DOHH2 (cell line): ENCODE results near the gene MYPN.

ENCODE experiments used
- H3F3A ChIP-seq: fragments of 200-600 bp; sonication (generic), shearing (Covaris generic); 2 replicates; pipeline ENCODE4 v1.6.0; 2016; ENCODE audit warnings: antibody characterized with exemption, mild to moderate bottlenecking; ENCODE audit not compliant: control insufficient read depth, insufficient read depth
- H3K27ac ChIP-seq: fragments of 200-600 bp; sonication (generic); 2 replicates; pipeline ENCODE4 v1.5.1; 2014; ENCODE audit warnings: low read depth, mild to moderate bottlenecking, low read length, moderate library complexity
- H3K27me3 ChIP-seq: fragments of 200-600 bp; sonication (generic); 2 replicates; pipeline ENCODE4 v1.6.1; 2014; ENCODE audit warnings: mild to moderate bottlenecking, low read length, mixed read lengths; ENCODE audit not compliant: control insufficient read depth
- H3K36me3 ChIP-seq: fragments of 200-600 bp; sonication (generic); 2 replicates; pipeline ENCODE4 v1.6.1; 2014; ENCODE audit warnings: mild to moderate bottlenecking, low read length, moderate library complexity, mixed read lengths; ENCODE audit not compliant: control insufficient read depth
- H3K4me1 ChIP-seq: fragments of 200-600 bp; sonication (generic); 2 replicates; pipeline ENCODE4 v1.6.1; 2014; ENCODE audit warnings: mild to moderate bottlenecking, low read length, mixed read lengths; ENCODE audit not compliant: control insufficient read depth
- H3K4me2 ChIP-seq: fragments of 200-600 bp; sonication (generic); 2 replicates; pipeline ENCODE4 v1.6.0; 2014; ENCODE audit warnings: mild to moderate bottlenecking, low read length, moderate library complexity
- H3K4me3 ChIP-seq: fragments of 200-600 bp; sonication (generic); 2 replicates; pipeline ENCODE4 v1.5.1; 2014; ENCODE audit warnings: mild to moderate bottlenecking, low read length, mixed read lengths
- H3K79me2 ChIP-seq: fragments of 200-600 bp; sonication (generic); 2 replicates; pipeline ENCODE4 v1.6.1; 2014; ENCODE audit warnings: mild to moderate bottlenecking, low read length, mixed read lengths; ENCODE audit not compliant: control insufficient read depth
- H3K9me2 ChIP-seq: fragments of 200-600 bp; sonication (generic); replicated peaks from 2 replicates; pipeline ENCODE4 v1.6.1; 2014; ENCODE audit warnings: mild to moderate bottlenecking, low read length, mixed read lengths; ENCODE audit not compliant: control insufficient read depth
- H3K9me3 ChIP-seq: fragments of 200-600 bp; sonication (generic); 2 replicates; pipeline ENCODE4 v1.6.1; 2014; ENCODE audit warnings: antibody characterized with exemption, low read length, mixed read lengths; ENCODE audit not compliant: control insufficient read depth, insufficient read depth
- H4K20me1 ChIP-seq: fragments of 200-600 bp; sonication (generic); 2 replicates; pipeline ENCODE4 v1.6.0; 2014; ENCODE audit warnings: low read depth, mild to moderate bottlenecking, antibody characterized with exemption, low read length, moderate library complexity; ENCODE audit not compliant: control insufficient read depth, insufficient read depth
- EZH2phosphoT487 ChIP-seq: fragments of 200-600 bp; sonication (generic); IDR thresholded peaks from 2 replicates; pipeline ENCODE4 v1.6.1; 2017; ENCODE audit warnings: borderline replicate concordance, mild to moderate bottlenecking, antibody characterized with exemption, low read length, moderate library complexity, mixed read lengths
- TF ChIP-seq, protein P1 (sequence below): fragments of 200-600 bp; sonication (generic); IDR thresholded peaks from one replicate; pipeline ENCODE4 v1.5.1; 2014; ENCODE audit warnings: antibody characterized with exemption, mild to moderate bottlenecking, low read depth, low read length; ENCODE audit not compliant: poor library complexity, severe bottlenecking

MYPN gene

DNA sequence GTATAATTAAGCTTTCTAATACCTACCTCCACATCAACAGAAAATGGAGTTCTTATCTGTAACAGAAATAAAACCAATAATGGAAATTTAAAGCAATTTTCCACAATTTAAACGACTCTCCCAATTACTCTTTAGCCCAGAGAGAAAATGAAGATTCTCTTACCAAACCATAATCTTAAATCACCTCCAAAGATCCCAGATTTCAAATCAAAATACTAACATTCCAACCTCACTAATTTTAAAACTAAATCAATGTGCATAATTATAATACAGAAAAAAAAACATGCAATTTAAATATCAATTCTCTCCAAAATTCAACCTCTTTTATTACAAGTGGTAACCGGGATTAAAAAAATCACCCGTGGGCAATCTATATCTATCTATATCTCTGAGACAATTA, 35.7 kb upstream of the MYPN start:
- H3K79me2 ChIP-seq, result peaks cover 64% of the 10 kb centered on the region
- peak overlapping the region; percentile 67 for H3K4me2 ChIP-seq
- no peaks in the 10 kb centered on the region; the same call in 1 of the 2 replicates for H3K9me3 ChIP-seq
- peak overlapping the region; percentile 86 for H3K4me3 ChIP-seq
- peaks cover 37% of the 10 kb centered on the region for H3K36me3 ChIP-seq
- no peaks in the 10 kb centered on the region for H4K20me1 ChIP-seq
- no peaks in the 10 kb centered on the region for H3K27me3 ChIP-seq
- peaks cover 25% of the 10 kb centered on the region for H3K4me1 ChIP-seq
- H3K9me2 ChIP-seq, result no peaks in the 10 kb centered on the region
- no peak for TF ChIP-seq EZH2phosphoT487
- TF ChIP-seq, protein P1, sequence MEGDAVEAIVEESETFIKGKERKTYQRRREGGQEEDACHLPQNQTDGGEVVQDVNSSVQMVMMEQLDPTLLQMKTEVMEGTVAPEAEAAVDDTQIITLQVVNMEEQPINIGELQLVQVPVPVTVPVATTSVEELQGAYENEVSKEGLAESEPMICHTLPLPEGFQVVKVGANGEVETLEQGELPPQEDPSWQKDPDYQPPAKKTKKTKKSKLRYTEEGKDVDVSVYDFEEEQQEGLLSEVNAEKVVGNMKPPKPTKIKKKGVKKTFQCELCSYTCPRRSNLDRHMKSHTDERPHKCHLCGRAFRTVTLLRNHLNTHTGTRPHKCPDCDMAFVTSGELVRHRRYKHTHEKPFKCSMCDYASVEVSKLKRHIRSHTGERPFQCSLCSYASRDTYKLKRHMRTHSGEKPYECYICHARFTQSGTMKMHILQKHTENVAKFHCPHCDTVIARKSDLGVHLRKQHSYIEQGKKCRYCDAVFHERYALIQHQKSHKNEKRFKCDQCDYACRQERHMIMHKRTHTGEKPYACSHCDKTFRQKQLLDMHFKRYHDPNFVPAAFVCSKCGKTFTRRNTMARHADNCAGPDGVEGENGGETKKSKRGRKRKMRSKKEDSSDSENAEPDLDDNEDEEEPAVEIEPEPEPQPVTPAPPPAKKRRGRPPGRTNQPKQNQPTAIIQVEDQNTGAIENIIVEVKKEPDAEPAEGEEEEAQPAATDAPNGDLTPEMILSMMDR, result no peak
- no peaks in the 10 kb centered on the region for H3F3A ChIP-seq
- peak overlapping the region; percentile 84; the same call in 1 of the 2 replicates for H3K27ac ChIP-seq

DNA sequence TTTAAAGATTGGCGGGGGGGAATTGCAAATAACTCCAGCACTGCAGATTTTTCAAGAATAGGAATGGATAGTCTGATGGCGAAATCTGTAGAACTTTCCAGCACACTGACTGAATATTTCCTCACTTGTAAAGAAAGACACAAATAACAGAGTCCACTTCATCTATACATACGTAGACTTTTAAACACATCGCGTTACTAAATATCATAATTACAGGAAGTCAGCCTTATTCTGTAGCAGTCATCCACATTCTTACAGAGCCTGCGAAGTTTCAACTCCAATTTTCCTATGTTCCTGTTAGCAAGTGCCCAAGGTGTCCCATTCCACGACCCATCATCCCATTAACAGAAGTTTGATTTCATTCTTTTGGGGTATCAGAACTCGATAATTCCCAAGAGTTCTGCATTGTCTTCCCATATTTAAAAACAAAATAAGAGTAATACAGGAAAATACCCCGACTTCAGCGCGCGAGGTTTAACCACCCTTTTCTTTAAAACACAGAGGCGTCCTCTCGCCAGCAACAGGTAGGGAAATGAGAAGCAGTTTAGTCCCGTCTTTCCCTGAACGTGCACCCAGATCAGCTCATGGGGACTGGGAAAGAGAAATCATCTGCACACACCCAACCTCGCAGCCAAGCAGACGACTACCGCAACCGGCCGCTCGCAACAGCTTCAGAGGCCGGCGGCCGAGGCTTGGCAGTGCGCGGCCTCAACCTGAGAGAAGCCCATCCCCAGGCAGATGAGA, 35.1 kb upstream of the MYPN start:
- peak overlapping the region; percentile 67 for H3K4me2 ChIP-seq
- peak overlapping the region; percentile 84 for H3K27ac ChIP-seq
- peaks cover 59% of the 10 kb centered on the region for H3K79me2 ChIP-seq
- H3F3A ChIP-seq, result no peaks in the 10 kb centered on the region
- H3K9me2 ChIP-seq, result no peaks in the 10 kb centered on the region
- TF ChIP-seq EZH2phosphoT487, result no peak
- TF ChIP-seq, protein P1, result no peak
- no peaks in the 10 kb centered on the region for H4K20me1 ChIP-seq
- peaks cover 34% of the 10 kb centered on the region for H3K36me3 ChIP-seq
- H3K4me1 ChIP-seq, result peaks cover 25% of the 10 kb centered on the region
- H3K27me3 ChIP-seq, result no peaks in the 10 kb centered on the region
- no peaks in the 10 kb centered on the region; the same call in 1 of the 2 replicates for H3K9me3 ChIP-seq
- H3K4me3 ChIP-seq, result peak overlapping the region; percentile 86

DNA sequence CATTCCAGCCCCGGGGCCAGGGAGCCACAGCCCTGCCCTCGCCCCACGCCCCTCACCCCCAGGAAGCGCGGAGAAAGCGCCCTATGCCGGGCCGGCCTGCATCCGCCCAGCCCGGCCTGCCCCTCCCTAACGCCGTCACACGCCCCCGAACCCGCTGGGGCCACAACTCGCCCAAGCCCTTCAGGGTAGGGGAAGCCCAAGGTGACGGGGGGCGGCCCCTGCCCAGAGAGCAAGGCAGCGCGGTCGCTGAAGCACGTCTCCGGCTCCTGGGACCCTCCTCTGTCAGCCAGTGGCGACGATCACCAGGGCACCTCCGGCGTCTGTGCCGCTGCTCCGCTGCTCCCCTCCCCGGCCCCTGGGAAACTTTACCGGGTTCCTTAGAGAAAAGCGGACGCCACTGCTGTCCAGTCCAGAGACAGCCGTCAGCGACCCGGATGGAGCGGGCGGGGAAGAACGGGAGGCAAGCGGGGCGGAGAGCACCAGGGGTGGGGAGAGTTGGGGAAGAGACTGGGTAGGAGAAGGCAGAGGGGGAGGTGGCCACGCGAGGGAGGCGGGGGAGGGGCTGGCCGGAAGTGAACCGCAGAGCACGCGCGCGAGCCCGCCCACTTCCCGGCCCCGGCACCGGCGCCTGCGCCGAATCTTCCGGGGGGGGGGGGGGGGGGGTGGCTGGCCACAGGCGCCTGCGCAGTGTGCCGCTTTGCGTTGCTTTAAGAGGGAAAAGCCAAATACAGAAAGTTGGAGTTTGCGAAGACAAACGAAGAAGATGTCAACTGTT, 34.3 kb upstream of the MYPN start, which contains the start of gene HERC4:
TSS of gene HERC4 (minus strand) at position 509 of the 775 bp plus-strand sequence. CDS start 2,175 bp downstream, outside the sequence.
- TF ChIP-seq, protein P1, result no peak
- TF ChIP-seq EZH2phosphoT487, result no peak
- Histone ChIP-seq H3K4me3 (peak within 1 kb of the TSS; percentile 86), H4K20me1 (no peaks in the 10 kb centered on the region)

More for the DNA sequence above, 34.3 kb upstream of the MYPN start, which contains the start of gene HERC4:
- peak within 1 kb of the TSS; percentile 84 for H3K27ac ChIP-seq
- H3K9me2 ChIP-seq, result no peaks in the 10 kb centered on the region
- H3K27me3 ChIP-seq, result no peaks in the 10 kb centered on the region
- H3K36me3 ChIP-seq, result peaks cover 34% of the 10 kb centered on the region
- H3K9me3 ChIP-seq, result no peaks in the 10 kb centered on the region; the same call in 1 of the 2 replicates
- no peaks in the 10 kb centered on the region for H3F3A ChIP-seq
- H3K4me2 ChIP-seq, result peak within 1 kb of the TSS; percentile 67
- H3K4me1 ChIP-seq, result peaks cover 25% of the 10 kb centered on the region
- H3K79me2 ChIP-seq, result peaks cover 51% of the 10 kb centered on the region
